IPS-18a (cell line): ENCODE measurements around the gene GABRG3.
A peak's percentile ranks its signal among the peaks of the same experiment; 100 is the strongest.

Source experiments
- H3K27ac ChIP-seq: one replicate; pipeline ENCODE4 v1.5.1; 2013; ENCODE audit warnings: low read length
- H3K27me3 ChIP-seq: one replicate; pipeline ENCODE4 v1.6.1; 2013; ENCODE audit warnings: mild to moderate bottlenecking, low read length; ENCODE audit not compliant: control insufficient read depth, insufficient read depth
- H3K36me3 ChIP-seq: one replicate; pipeline ENCODE4 v1.6.1; 2013; ENCODE audit warnings: low read depth, low read length; ENCODE audit not compliant: control insufficient read depth
- H3K4me1 ChIP-seq: one replicate; pipeline ENCODE4 v1.6.1; 2013; ENCODE audit warnings: low read depth, low read length; ENCODE audit not compliant: control insufficient read depth
- H3K4me3 ChIP-seq: one replicate; pipeline ENCODE4 v1.5.1; 2013; ENCODE audit warnings: low read length
- H3K9ac ChIP-seq: one replicate; pipeline ENCODE4 v1.6.1; 2013; ENCODE audit warnings: mild to moderate bottlenecking, low read length, moderate library complexity
- H3K9me3 ChIP-seq: one replicate; pipeline ENCODE4 v1.6.1; 2013; ENCODE audit warnings: low read depth, low read length; ENCODE audit not compliant: control insufficient read depth

GABRG3 gene

DNA sequence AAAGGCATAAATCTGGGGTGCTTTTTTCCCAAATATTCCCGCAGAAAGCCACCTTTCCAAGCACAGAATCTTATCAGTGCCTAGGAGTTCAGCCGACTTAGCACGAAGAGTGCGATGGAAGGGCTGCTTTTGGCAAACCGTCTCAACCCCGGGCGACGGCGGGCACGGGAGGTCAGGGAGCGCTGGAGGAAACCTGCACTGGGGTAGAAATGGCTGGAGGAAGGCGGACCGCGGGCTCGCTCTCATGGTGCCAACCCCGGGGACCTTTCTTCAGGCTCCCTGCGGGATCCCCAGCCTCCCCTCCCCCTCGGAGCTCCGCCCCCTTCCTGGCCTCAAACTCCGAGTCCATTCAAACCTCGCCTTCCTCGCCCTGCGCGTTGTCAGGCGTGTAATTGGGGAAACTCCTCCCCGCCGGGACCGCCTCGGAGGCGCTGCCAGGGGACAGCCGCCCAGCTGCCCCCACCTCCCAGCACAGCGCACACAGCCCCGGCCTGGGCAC is at the start of gene GABRG3:
TSS of gene GABRG3 (plus strand) at position 470 of the 499 bp plus-strand sequence.
- H3K9ac ChIP-seq: no peak within 1 kb of the TSS
- H3K4me1 ChIP-seq: peaks cover 4% of the 10 kb centered on the region
- H3K9me3 ChIP-seq: no peaks in the 10 kb centered on the region
- no peaks in the 10 kb centered on the region for H3K36me3 ChIP-seq
- peaks cover 69% of the 10 kb centered on the region for H3K27me3 ChIP-seq
- H3K27ac ChIP-seq: no peak within 1 kb of the TSS
- H3K4me3 ChIP-seq: peak within 1 kb of the TSS; percentile 52

GRCh38 chr15:26921433-26921832 is 49.5 kb upstream of the GABRG3 start:
- H3K27me3 ChIP-seq: no peaks in the 10 kb centered on the region
- H3K36me3 ChIP-seq: no peaks in the 10 kb centered on the region
- peaks cover 4% of the 10 kb centered on the region for H3K9me3 ChIP-seq
- no peak overlapping the region for H3K9ac ChIP-seq
- H3K4me3 ChIP-seq: no peak overlapping the region
- no peaks in the 10 kb centered on the region for H3K4me1 ChIP-seq
- H3K27ac ChIP-seq: no peak overlapping the region

GRCh38 chr15:26926081-26926480 is 44.9 kb upstream of the GABRG3 start:
- no peak overlapping the region for H3K27ac ChIP-seq
- H3K4me3 ChIP-seq: no peak overlapping the region
- H3K9me3 ChIP-seq: no peaks in the 10 kb centered on the region
- no peak overlapping the region for H3K9ac ChIP-seq
- H3K36me3 ChIP-seq: no peaks in the 10 kb centered on the region
- no peaks in the 10 kb centered on the region for H3K27me3 ChIP-seq
- no peaks in the 10 kb centered on the region for H3K4me1 ChIP-seq

DNA sequence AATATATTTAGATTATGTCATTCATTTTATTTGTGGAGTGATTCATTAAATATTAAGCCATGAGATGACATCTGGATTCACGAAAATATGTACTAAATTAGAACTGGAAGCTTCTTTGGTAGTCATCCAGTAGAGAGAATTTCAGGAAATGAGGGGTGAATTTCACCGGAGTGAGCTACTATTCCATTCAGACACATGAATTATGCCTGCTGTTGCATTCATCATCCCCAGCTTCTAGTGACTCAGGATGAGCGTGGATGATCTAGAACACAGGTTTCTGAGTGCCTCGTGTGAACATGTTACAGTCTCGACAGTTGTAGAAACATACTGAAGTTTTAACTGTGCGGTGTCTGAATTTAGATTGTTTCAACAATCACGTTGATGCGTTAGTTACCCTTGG is 42.9 kb upstream of the GABRG3 start:
- no peaks in the 10 kb centered on the region for H3K4me1 ChIP-seq
- no peaks in the 10 kb centered on the region for H3K27me3 ChIP-seq
- H3K9me3 ChIP-seq: no peaks in the 10 kb centered on the region
- no peak overlapping the region for H3K9ac ChIP-seq
- no peak overlapping the region for H3K4me3 ChIP-seq
- H3K27ac ChIP-seq: no peak overlapping the region
- no peaks in the 10 kb centered on the region for H3K36me3 ChIP-seq

- Histone ChIP-seq H3K4me1 (no peaks in the 10 kb centered on the region), H3K9me3 (no peaks in the 10 kb centered on the region), H3K9ac (no peak overlapping the region), H3K27me3 (no peaks in the 10 kb centered on the region), H3K27ac (no peak overlapping the region), H3K4me3 (no peak overlapping the region), H3K36me3 (no peaks in the 10 kb centered on the region)
Observed at GRCh38 chr15:26929588-26929987, 41.4 kb upstream of the GABRG3 start.

- H3K4me3 ChIP-seq: no peak overlapping the region
- no peaks in the 10 kb centered on the region for H3K36me3 ChIP-seq
- H3K9ac ChIP-seq: no peak overlapping the region
- H3K4me1 ChIP-seq: no peaks in the 10 kb centered on the region
- H3K27me3 ChIP-seq: no peaks in the 10 kb centered on the region
- no peaks in the 10 kb centered on the region for H3K9me3 ChIP-seq
- H3K27ac ChIP-seq: no peak overlapping the region
Observed at GRCh38 chr15:26934848-26935247, 36.1 kb upstream of the GABRG3 start.

DNA sequence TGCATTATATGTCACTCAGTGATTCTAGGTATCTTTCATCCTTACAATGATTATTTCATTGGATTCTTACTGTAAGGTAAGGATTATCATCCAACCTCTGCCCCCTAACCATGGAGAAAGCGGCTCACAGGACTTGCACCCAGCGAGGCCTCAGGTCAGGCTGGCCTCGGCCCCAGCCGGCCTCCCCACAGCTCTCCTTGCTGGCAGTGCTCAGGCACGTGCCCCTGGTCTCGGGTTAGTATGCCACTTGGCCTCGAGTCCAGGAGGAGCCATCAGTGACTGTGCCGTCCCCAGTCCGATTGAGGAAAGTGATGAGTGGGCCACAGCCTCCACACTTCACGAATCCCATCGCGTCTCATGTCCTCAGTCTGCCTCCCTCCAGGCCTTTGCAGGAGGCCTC is 35.7 kb upstream of the GABRG3 start:
- H3K27ac ChIP-seq: no peak overlapping the region
- H3K9ac ChIP-seq: no peak overlapping the region
- no peaks in the 10 kb centered on the region for H3K27me3 ChIP-seq
- no peak overlapping the region for H3K4me3 ChIP-seq
- no peaks in the 10 kb centered on the region for H3K36me3 ChIP-seq
- H3K4me1 ChIP-seq: no peaks in the 10 kb centered on the region
- H3K9me3 ChIP-seq: no peaks in the 10 kb centered on the region

DNA sequence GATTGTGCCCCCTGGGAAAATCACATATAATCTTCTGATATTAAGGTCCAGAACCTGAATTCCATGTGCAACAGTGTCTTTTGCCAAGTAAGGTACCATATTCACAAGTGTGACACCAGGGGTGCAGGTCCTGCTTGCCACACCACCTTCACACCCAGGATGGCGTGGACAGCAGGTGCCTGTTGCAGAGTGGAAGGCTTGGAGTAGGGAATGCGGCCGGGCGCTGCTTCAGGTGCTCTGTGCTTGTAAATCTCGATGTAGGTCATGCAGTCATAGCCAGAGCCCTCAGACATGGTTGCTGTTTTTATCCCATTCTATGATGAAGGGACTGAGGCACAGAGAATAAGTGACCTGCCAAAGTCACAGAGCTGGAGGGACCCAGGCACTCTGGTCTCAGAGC is 34.5 kb upstream of the GABRG3 start:
- Histone ChIP-seq H3K36me3 (no peaks in the 10 kb centered on the region), H3K4me1 (no peaks in the 10 kb centered on the region)

GRCh38 chr15:26937134-26937533 is 33.8 kb upstream of the GABRG3 start:
- Histone ChIP-seq H3K27me3 (no peaks in the 10 kb centered on the region), H3K9ac (no peak overlapping the region), H3K4me1 (no peaks in the 10 kb centered on the region), H3K36me3 (no peaks in the 10 kb centered on the region), H3K9me3 (no peaks in the 10 kb centered on the region), H3K27ac (no peak overlapping the region), H3K4me3 (no peak overlapping the region)

More for the DNA sequence above, 34.5 kb upstream of the GABRG3 start:
- Histone ChIP-seq H3K9ac (no peak overlapping the region), H3K27ac (no peak overlapping the region), H3K27me3 (no peaks in the 10 kb centered on the region), H3K4me3 (no peak overlapping the region), H3K9me3 (no peaks in the 10 kb centered on the region)

GRCh38 chr15:26939398-26939797 is 31.6 kb upstream of the GABRG3 start:
- Histone ChIP-seq H3K9me3 (no peaks in the 10 kb centered on the region), H3K4me1 (no peaks in the 10 kb centered on the region), H3K27me3 (no peaks in the 10 kb centered on the region), H3K27ac (no peak overlapping the region), H3K36me3 (no peaks in the 10 kb centered on the region), H3K4me3 (no peak overlapping the region), H3K9ac (no peak overlapping the region)

GRCh38 chr15:26941489-26941888 is 29.5 kb upstream of the GABRG3 start:
- Histone ChIP-seq H3K27ac (no peak overlapping the region), H3K27me3 (no peaks in the 10 kb centered on the region), H3K36me3 (no peaks in the 10 kb centered on the region), H3K4me3 (no peak overlapping the region), H3K9ac (no peak overlapping the region), H3K4me1 (no peaks in the 10 kb centered on the region), H3K9me3 (no peaks in the 10 kb centered on the region)

- H3K9ac ChIP-seq: no peak overlapping the region
- H3K4me3 ChIP-seq: no peak overlapping the region
- no peaks in the 10 kb centered on the region for H3K27me3 ChIP-seq
- H3K9me3 ChIP-seq: no peaks in the 10 kb centered on the region
- H3K4me1 ChIP-seq: no peaks in the 10 kb centered on the region
- no peak overlapping the region for H3K27ac ChIP-seq
- H3K36me3 ChIP-seq: no peaks in the 10 kb centered on the region
Observed at GRCh38 chr15:26943866-26944265, 27.1 kb upstream of the GABRG3 start.
